SK-N-SH (cell line): Measurements from ENCODE around the gene GOLT1A. TPM values are rescaled to one million over a fixed set of nuclear protein-coding genes. Genes with fewer than 3 reads are reported as not detected.

Source experiments
- CTCF ChIA-PET: fragments of 300-600, 350-600 bp; formaldehyde crosslinking; extraction: SDS; loops from one replicate; lab custom pipeline; 2021; lab: Yijun Ruan, JAX
- POLR2A ChIA-PET: fragments of 350-600 bp; sonication (Branson Sonifier 250); formaldehyde crosslinking; extraction: SDS; loops from one replicate; lab custom pipeline; 2020; ENCODE audit warnings: antibody characterized with exemption, inconsistent platforms; lab: Yijun Ruan, JAX
- DNase-seq: peaks from one replicate; pipeline ENCODE4 v3.0.0; 2012
- H2AFZ ChIP-seq: fragments of 200-600 bp; sonication (generic); 2 replicates; pipeline ENCODE4 v1.8.1; 2016; ENCODE audit warnings: antibody characterized with exemption, mild to moderate bottlenecking, low read depth
- H3F3A ChIP-seq: fragments of 200-600 bp; sonication (generic); replicated peaks from 2 replicates; pipeline ENCODE3; 2016; ENCODE audit warnings: antibody characterized with exemption, mild to moderate bottlenecking; ENCODE audit not compliant: insufficient read depth
- H3K27ac ChIP-seq, 2 experiments: fragments of 200-500 bp in 1 of 2; fragments of 200-600 bp in 1 of 2; sonication (Bioruptor generic) in 1 of 2; sonication (generic), shearing (Covaris generic) in 1 of 2; 2 replicates each; pipeline versions ENCODE4 v1.5.1 to v1.6.1; 2014 to 2016; ENCODE audit warnings: low read depth in 2 of 2, inconsistent platforms in 1 of 2, low read length in 1 of 2, mild to moderate bottlenecking in 1 of 2, mixed read lengths in 1 of 2
- H3K27me3 ChIP-seq: fragments of 200-600 bp; sonication (generic), shearing (Covaris generic); 2 replicates; pipeline ENCODE4 v1.6.1; 2016; ENCODE audit warnings: mixed run types; ENCODE audit not compliant: insufficient read depth
- H3K36me3 ChIP-seq, 2 experiments: fragments of 200-500 bp in 1 of 2; fragments of 200-600 bp in 1 of 2; sonication (Bioruptor generic) in 1 of 2; sonication (generic) in 1 of 2; replicated peaks in 1 of 2; 2 replicates each; pipeline versions ENCODE3 to v1.5.1; 2014 to 2016; ENCODE audit warnings: low read length in 1 of 2, mild to moderate bottlenecking in 1 of 2; ENCODE audit not compliant: insufficient read depth in 2 of 2, control insufficient read depth in 1 of 2
- H3K4me1 ChIP-seq, 2 experiments: fragments of 200-500 bp in 1 of 2; fragments of 200-600 bp in 1 of 2; sonication (Bioruptor generic) in 1 of 2; sonication (generic), shearing (Covaris generic) in 1 of 2; 2 replicates each; pipeline versions ENCODE4 v1.5.1 to v1.6.1; 2014 to 2016; ENCODE audit warnings: low read depth in 1 of 2, low read length in 1 of 2, mixed run types in 1 of 2; ENCODE audit not compliant: insufficient read depth in 2 of 2, control insufficient read depth in 1 of 2
- H3K4me2 ChIP-seq: fragments of 200-600 bp; sonication (generic), shearing (Covaris generic); 2 replicates; pipeline ENCODE4 v1.6.1; 2017; ENCODE audit warnings: mixed run types
- H3K4me3 ChIP-seq, 2 experiments: fragments of 200-500 bp in 1 of 2; fragments of 200-600 bp in 1 of 2; sonication (Bioruptor generic) in 1 of 2; sonication (generic), shearing (Covaris generic) in 1 of 2; 2 replicates each; pipeline versions ENCODE4 v1.5.1 to v1.8.1; 2014 to 2016; ENCODE audit warnings: low read depth in 2 of 2, inconsistent platforms in 1 of 2, low read length in 1 of 2, mild to moderate bottlenecking in 1 of 2, mixed read lengths in 1 of 2, moderate library complexity in 1 of 2
- H3K79me2 ChIP-seq: fragments of 200-600 bp; sonication (generic); 2 replicates; pipeline ENCODE4 v1.8.1; 2017; ENCODE audit warnings: mild to moderate bottlenecking; ENCODE audit not compliant: insufficient read depth
- H3K9ac ChIP-seq: fragments of 200-600 bp; sonication (generic); 2 replicates; pipeline ENCODE4 v1.6.1; 2017; ENCODE audit warnings: mixed run types
- H3K9me2 ChIP-seq: fragments of 200-600 bp; sonication (generic); 2 replicates; pipeline ENCODE4 v1.6.1; 2017; ENCODE audit warnings: mixed run types
- H3K9me3 ChIP-seq: fragments of 200-600 bp; sonication (generic); 2 replicates; pipeline ENCODE4 v1.6.1; 2017; ENCODE audit warnings: mixed run types, mild to moderate bottlenecking, moderate library complexity
- H4K20me1 ChIP-seq: fragments of 200-600 bp; sonication (generic); 2 replicates; pipeline ENCODE4 v1.6.1; 2017; ENCODE audit warnings: mild to moderate bottlenecking, mixed run types; ENCODE audit not compliant: insufficient read depth
- ELF1 ChIP-seq: IDR thresholded peaks from 2 replicates; pipeline ENCODE4 v1.4.0; 2012
- EP300 ChIP-seq, 2 experiments: IDR thresholded peaks; 2 replicates each; pipeline versions ENCODE4 v1.4.0 to v1.6.1; 2012; ENCODE audit warnings: borderline replicate concordance in 1 of 2, low read depth in 1 of 2, low read length in 1 of 2
- FOXJ3 ChIP-seq: sonication (generic); formaldehyde crosslinking; IDR thresholded peaks from 2 replicates; pipeline ENCODE4 v1.5.1; 2020; ENCODE audit warnings: mild to moderate bottlenecking, missing genetic modification reagents
- GABPA ChIP-seq: IDR thresholded peaks from 2 replicates; pipeline ENCODE4 v1.4.0; 2012; ENCODE audit warnings: low read depth, mild to moderate bottlenecking
- GATA2 ChIP-seq: sonication (generic); formaldehyde crosslinking; IDR thresholded peaks from 2 replicates; pipeline ENCODE4 v1.5.0; 2020; ENCODE audit warnings: mild to moderate bottlenecking, missing genetic modification reagents
- JUND ChIP-seq: IDR thresholded peaks from 2 replicates; pipeline ENCODE4 v1.4.0; 2012
- MAX ChIP-seq: IDR thresholded peaks from 2 replicates; pipeline ENCODE4 v1.4.0; 2012; ENCODE audit warnings: low read depth
- MEF2A ChIP-seq: IDR thresholded peaks from 2 replicates; pipeline ENCODE4 v1.4.0; 2012; ENCODE audit warnings: low read depth, borderline replicate concordance
- NRF1 ChIP-seq: IDR thresholded peaks from 2 replicates; pipeline ENCODE4 v1.6.1; 2012; ENCODE audit warnings: low read depth, mild to moderate bottlenecking, low read length
- PBX3 ChIP-seq: IDR thresholded peaks from 2 replicates; pipeline ENCODE4; 2012
- REST ChIP-seq: IDR thresholded peaks from 2 replicates; pipeline ENCODE4 v1.6.1; 2012; ENCODE audit warnings: mild to moderate bottlenecking, low read depth, low read length, moderate library complexity
- TAF1 ChIP-seq: IDR thresholded peaks from 2 replicates; pipeline ENCODE4 v1.6.1; 2012; ENCODE audit warnings: low read depth, mild to moderate bottlenecking, low read length, moderate library complexity, borderline replicate concordance
- USF2 ChIP-seq: fragments of 150-350 bp; IDR thresholded peaks from 2 replicates; pipeline ENCODE4 v1.6.1; 2017; ENCODE audit warnings: antibody characterized with exemption, low read length, low read depth, borderline replicate concordance
- YY1 ChIP-seq: IDR thresholded peaks from 2 replicates; pipeline ENCODE4 v1.4.0; 2012; ENCODE audit warnings: low read depth, mild to moderate bottlenecking
- ZBTB33 ChIP-seq: IDR thresholded peaks from 2 replicates; pipeline ENCODE4 v1.4.0; 2012; ENCODE audit warnings: low read depth, borderline replicate concordance
- WGBS: methylation state at CpG from one replicate; pipeline ENCODE4 v1.1.6; 2017; ENCODE audit warnings: low lambda C conversion rate; 5-methylcytosine and 5-hydroxymethylcytosine counted together
- polyA plus RNA-seq, 3 experiments: library from polyadenylated mRNA; depleted of rRNA; stranded (reverse); fragments of >200 nt; gene quantifications; 2 replicates each; pipeline ENCODE4 v1.2.3, GENCODE V29; 2012

Gene GOLT1A
- polyA plus RNA-seq, 1 of the 3 experiments (the other 2 are of a cell fraction), result not detected

GRCh38 chr1:204190212-204191211 is 23.3 kb downstream of the GOLT1A start:
- H3K9me3 ChIP-seq, result no peaks in the 10 kb centered on the region

GRCh38 chr1:204188959-204189639 is 24.7 kb downstream of the GOLT1A start:
- POLR2A ChIA-PET, result no interaction called here
- no peaks in the 10 kb centered on the region for H3K9me3 ChIP-seq
- no peaks in the 10 kb centered on the region for H4K20me1 ChIP-seq
- H3K27ac ChIP-seq, result no peak overlapping the region
- no peaks in the 10 kb centered on the region for H3F3A ChIP-seq
- no peaks in the 10 kb centered on the region; a peak in 2 of 4 replicates for H3K4me1 ChIP-seq
- CTCF ChIA-PET, result interaction anchor here (1.0 to 5.1 kb wide), 7 partner anchors 10 to 210 kb away, joined by 3 to 35 read pairs (median 4); partner anchors contain the start of genes GOLT1A and REN
- WGBS, result 65% methylated on average over 11 of the region's 11 CpGs
- H2AFZ ChIP-seq, result no peak overlapping the region
- no peak overlapping the region for H3K4me3 ChIP-seq
- no peaks in the 10 kb centered on the region for H3K79me2 ChIP-seq
- no peaks in the 10 kb centered on the region; the same call in 1 of the 2 replicates for H3K27me3 ChIP-seq
- DNase-seq, result peak; percentile 67
- no peaks in the 10 kb centered on the region for H3K36me3 ChIP-seq
- no peak overlapping the region for H3K9ac ChIP-seq
- no peaks in the 10 kb centered on the region for H3K9me2 ChIP-seq
- H3K4me2 ChIP-seq, result no peak overlapping the region
- TF ChIP-seq TAF1, result no peak
- no peak for TF ChIP-seq REST
- TF ChIP-seq MAX, result no peak
- TF ChIP-seq GABPA, result no peak
- TF ChIP-seq EP300 (IDR thresholded peaks at IDR 0.05; ENCODE audit: borderline replicate concordance in 1 of 2, low read depth in 1 of 2, low read length in 1 of 2), result no peak
- no peak for TF ChIP-seq MEF2A
- TF ChIP-seq PBX3, result no peak
- TF ChIP-seq USF2, result no peak
- no peak for TF ChIP-seq FOXJ3 (CRISPR knock-in tag)
- no peak for TF ChIP-seq ELF1
- TF ChIP-seq GATA2 (CRISPR knock-in tag), result no peak
- no peak for TF ChIP-seq YY1
- TF ChIP-seq NRF1, result no peak
- no peak for TF ChIP-seq ZBTB33

More at GRCh38 chr1:204190212-204191211, 23.3 kb downstream of the GOLT1A start:
- no peak for DNase-seq
- Histone ChIP-seq H3K9ac (no peak overlapping the region), H3K4me1 (peaks cover 0 to 4% of the 10 kb centered on the region in 2 experiments; a peak in 2 of 4 replicates), H3K36me3 (no peaks in the 10 kb centered on the region), H3F3A (no peaks in the 10 kb centered on the region), H3K27me3 (no peaks in the 10 kb centered on the region; the same call in 1 of the 2 replicates), H3K4me3 (no peak overlapping the region), H3K9me2 (no peaks in the 10 kb centered on the region), H3K27ac (no peak overlapping the region), H3K4me2 (no peak overlapping the region), H2AFZ (no peak overlapping the region), H4K20me1 (no peaks in the 10 kb centered on the region), H3K79me2 (no peaks in the 10 kb centered on the region)
- no peak for TF ChIP-seq JUND
- POLR2A ChIA-PET, result no interaction called here
- WGBS, result 76% methylated on average over 34 of the region's 44 CpGs
- CTCF ChIA-PET, result interaction anchor here (0.8 to 4.9 kb wide), 8 partner anchors 16 to 208 kb away, joined by 3 to 31 read pairs (median 6); partner anchors contain the start of genes GOLT1A and REN
